Effector CD8-positive, alpha-beta T cell (primary cell): ENCODE measurements around the gene SNAPIN.

Source experiments
- DNase-seq: peaks from one replicate; lab custom pipeline; 2025; lab: John Stamatoyannopoulos, UW
- total RNA-seq, 4 experiments: gene quantifications; one replicate each; lab custom pipeline; 2026; lab: John Stamatoyannopoulos, UW

SNAPIN gene, protein sequence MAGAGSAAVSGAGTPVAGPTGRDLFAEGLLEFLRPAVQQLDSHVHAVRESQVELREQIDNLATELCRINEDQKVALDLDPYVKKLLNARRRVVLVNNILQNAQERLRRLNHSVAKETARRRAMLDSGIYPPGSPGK
- total RNA-seq, result 14.4 to 22.5 (median 20.9) reads per million in 4 experiments

- peak; percentile 79 for DNase-seq
Observed at GRCh38 chr1:153658400-153659174, at the start of gene SNAPIN. TSS of gene SNAPIN (plus strand) at chr1:153658703. CDS start at chr1:153658744, 41 bp downstream.

DNA sequence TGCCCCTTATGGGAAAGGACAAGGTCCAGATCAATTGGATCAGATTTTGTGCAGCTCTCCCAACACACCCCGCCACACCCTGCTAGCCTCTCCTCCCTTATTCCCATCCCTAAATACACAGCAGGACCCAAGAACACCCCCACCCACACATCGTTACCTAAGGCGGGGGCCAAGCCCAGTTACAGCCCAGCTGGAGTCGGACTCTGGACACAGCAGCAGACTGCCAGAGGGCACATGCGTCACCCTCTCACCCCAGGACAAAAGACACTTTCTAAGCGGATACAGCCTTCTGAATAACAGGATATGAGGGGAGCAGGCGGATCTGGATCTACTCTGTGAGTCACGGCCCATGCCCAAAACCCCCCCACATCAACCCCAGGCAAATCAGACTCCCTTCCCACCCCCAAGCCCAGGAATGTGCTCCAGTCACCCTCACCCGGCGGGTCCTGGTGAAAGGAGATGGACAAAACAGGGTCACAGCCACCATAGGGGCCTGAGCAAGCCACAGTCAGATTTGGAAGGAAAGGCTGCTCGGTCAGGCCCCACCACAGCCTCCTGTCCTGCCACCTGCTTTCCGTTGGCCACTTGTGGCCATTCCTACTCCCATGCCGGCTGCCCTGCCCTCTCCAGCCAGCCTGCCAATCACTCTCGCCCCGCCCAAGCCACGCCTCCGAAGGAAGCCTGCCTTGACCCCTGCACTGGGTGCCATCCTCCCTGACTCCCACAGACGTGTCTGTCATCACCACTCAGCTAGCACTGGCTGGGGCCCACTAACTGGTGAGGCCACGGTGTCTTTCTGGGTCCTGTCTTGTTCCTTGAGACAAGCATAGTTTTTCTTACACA is 49.5 kb upstream of the SNAPIN start:
- no peak for DNase-seq

GRCh38 chr1:153609585-153609907 is 49.0 kb upstream of the SNAPIN start:
- DNase-seq, result no peak

DNA sequence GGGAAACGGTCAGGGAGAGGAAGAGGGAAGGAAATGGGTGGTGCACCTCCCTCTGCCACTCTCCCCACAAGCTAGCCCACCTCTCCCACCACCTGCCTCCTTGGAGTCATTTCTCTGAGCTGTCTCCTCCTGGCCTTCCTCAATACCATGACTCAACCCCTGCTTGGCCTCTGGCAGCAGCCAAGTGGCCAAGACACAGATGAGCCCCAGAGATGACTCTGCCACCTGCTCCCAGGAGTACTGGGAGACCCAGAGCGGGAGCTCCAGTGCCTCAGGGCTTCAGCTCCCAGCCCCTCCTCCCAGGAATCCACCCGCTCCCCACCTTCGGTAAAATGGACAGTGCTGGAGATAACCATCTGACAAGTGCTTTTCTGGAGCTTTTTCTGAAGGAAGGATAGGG is 48.2 kb upstream of the SNAPIN start:
- DNase-seq, result no peak

DNA sequence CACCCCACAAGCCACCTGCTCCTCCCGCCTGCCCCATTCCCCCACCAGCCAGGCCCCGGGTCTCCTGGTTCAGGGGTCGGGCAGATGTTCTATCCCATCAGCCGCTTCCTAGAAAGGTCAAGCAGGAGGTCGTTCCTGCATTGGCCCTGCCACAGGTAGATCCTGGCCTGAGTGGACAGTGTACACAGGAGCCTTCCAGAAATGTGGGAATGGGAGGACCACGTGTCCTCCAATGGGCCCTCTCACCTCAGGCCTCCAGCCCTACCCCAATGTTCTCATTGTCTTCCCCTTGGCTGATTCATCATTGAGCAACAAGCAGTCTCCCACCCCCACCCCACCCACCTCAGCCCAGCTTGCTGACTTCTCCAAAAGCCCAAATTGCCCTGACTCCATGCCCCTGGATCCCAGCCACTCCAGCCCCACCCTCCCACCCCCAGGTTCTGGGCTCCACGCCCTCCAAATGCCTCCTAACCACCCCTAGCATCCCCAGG is 47.6 kb upstream of the SNAPIN start:
- DNase-seq, result no peak

DNA sequence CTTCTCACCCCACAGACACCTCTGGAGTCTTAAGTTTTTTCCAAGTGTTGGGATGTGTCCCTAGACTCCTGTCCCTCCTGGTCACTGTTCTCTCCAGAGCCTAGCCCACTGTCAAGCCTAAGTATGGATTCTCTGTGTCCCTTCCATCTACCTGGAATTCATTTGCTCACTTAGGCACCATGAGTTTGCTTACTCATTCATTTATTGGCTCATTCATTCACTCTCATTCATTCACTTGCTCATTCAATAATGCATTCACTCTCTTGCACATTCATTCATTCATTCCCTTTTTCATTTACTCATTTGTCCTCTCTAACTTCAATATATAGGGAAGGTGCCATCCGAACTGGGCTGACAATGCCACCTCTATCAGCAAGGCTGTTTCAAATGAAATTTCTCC is 47.1 kb upstream of the SNAPIN start:
- DNase-seq, result no peak

- DNase-seq, result no peak
Observed at GRCh38 chr1:153612111-153612754, 46.3 kb upstream of the SNAPIN start.

- no peak for DNase-seq
Observed at GRCh38 chr1:153612755-153613331, 45.7 kb upstream of the SNAPIN start, which contains the start of gene S100A16. TSS of gene S100A16 (minus strand) at chr1:153613137. CDS start at chr1:153608151, 4,986 bp downstream.

- no peak for DNase-seq
Observed at GRCh38 chr1:153613406-153613805, 45.1 kb upstream of the SNAPIN start.

DNA sequence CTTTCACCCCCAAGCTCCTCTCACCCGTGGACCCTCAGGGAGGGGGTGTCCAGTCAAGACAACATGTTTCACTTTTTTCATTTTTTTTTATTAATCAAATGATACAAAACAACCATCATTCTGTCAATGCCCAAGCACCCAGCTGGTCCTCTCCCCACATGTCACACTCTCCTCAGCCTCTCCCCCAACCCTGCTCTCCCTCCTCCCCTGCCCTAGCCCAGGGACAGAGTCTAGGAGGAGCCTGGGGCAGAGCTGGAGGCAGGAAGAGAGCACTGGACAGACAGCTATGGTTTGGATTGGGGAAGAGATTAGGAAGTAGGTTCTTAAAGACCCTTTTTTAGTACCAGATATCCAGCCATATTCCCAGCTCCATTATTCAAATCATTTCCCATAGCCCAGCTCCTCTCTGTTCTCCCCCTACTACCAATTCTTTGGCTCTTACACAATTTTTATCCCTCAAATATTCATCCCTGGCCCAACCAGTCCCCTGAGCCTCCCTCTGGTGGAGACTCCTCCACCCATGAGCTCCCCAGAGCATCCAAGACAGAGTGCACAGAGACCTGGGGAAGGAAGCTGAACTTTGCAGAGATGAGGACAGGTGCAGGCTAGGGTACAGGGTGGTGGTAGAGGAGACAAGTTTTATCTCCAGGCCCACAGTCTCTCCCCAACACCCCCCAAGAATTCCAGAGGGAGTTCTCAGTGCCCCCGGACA is 44.2 kb upstream of the SNAPIN start:
- DNase-seq, result no peak

- DNase-seq, result no peak
Observed at GRCh38 chr1:153614906-153615305, 43.6 kb upstream of the SNAPIN start.

DNA sequence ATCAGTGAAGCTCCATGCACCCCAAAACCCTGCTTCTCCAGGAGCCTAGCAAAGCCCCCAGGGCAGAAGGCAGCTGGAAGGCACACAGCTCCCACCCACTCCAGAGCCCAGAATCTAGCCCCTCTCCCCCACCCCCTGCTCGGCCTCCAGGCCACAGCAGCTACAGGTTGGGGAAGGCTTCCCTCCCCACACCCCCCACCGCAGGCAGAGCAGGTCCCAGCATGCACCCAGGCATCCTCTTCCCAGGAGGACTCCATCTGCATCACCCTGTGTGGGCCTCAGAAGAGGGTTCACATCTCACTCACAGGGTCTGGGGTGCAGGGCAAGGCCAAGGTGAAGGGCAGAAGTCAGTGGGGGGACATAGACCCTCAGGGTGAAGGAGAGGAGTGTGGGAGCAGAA is 43.1 kb upstream of the SNAPIN start:
- no peak for DNase-seq

DNA sequence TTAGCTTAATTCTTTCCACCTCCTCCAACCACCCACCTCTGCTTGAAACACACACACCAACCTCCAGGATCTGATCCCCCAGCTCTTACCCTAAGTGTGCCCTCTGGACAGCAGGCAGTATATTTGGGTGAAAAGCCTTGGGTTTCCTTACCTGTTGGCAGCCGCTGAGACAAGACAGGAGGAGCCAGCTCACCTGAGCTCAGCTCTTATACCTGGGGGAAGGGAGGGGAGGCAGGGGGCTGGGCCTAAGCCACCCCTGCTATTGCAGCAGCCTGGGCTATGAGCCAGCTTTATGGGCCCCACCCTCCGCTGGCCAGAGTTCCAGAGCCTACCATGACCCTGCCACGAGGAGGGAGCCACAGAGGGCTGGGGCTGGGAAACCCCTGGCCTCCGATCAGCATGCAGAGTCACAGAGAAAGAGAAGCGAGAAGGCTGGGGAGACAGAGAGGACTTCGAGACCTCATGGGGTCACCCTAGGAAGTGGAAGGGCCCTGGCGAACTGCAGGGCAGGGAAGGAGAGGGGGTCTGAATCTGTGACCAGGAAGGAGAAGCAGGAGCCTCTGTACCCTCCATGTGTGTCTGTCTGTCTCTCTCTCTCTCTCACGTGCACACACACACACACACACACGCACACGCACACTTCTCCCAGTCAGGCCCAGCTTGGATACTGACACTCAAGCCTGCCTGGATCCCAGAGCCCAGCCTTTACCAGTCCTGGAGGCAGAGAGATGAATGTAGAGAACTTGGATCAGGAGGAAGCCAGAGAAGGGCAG is 42.2 kb upstream of the SNAPIN start, which contains the start of gene S100A14:
Gene S100A14 (minus strand): TSS at position 182 of the 773 bp plus-strand sequence. CDS start 467 bp downstream, outside the sequence.
- no peak for DNase-seq

- no peak for DNase-seq
Observed at GRCh38 chr1:153616917-153617311, 41.6 kb upstream of the SNAPIN start.

- peak; percentile 45 for DNase-seq
Observed at GRCh38 chr1:153617663-153618062, 40.8 kb upstream of the SNAPIN start.

DNA sequence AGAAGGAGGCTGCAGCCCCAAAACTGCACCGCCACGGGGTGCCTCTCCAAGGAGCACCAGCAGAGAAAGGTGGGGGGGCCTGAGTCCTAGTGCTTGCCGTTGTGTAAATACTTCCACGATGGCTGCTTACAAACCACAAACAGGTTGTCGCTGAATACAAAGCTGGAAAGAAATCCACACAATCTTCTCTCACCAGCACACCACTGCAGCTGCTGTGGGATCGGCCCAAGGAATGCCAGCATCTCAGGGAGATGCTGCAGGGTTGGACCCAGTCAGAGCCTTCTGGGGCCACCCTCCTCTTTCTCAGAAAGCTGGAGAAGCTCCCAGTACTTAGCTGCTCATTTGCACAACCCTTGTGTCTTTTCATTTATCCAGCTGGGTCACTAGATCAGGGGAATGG is 39.3 kb upstream of the SNAPIN start:
- no peak for DNase-seq

DNA sequence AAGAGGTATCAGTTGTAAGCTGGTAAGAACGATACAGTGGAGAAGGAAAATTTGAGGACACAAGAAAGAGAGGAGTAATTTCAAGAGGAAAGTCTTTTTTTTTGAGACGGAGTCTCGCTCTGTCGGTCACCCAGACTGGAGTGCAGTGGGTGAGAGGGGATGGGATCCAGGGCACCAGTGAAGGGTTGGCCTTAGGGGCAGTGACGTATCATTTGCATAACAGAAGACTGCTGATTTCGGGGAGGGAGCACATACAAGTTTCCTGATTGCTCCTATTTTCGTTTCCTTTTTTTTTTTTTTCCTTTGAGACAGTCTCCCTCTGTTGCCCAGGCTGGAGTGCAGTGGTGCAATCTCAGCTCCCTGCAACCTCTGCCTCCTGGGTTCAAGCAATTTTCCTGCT is 35.4 kb upstream of the SNAPIN start:
- DNase-seq, result no peak

DNA sequence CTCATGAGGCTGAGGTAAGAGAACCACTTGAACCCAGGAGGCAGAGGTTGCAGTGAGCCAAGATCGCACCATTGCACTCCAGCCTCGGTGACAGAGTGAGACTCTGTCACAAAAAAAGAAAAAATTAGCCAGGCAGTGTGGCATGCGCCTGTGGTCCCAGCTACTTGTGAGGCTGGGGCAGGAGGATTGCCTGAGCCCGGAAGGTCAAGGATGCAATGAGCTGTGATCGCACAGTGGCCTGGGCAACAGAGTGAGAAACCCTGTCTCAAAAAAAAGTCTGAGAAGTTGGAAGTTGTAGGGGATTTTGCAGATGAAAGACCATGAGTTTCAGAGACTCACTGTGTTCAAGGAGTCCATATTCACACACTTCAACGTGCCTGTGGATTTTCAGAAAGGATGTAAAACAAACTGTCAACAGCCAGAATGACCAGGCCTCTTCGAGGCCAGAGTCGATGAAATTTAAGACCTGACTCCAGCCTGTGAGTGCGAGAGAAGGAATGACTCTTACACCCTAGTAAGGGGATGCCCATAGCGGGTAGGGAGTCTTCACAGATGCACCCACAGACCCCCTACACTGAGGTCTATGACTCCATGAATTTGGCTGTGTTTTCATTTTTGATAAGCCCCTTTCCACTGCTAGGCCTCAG is 33.4 kb upstream of the SNAPIN start:
- no peak for DNase-seq

- no peak for DNase-seq
Observed at GRCh38 chr1:153626477-153626903, 32.0 kb upstream of the SNAPIN start.
